ENCODE data around the gene RERE. TPM values are rescaled to one million over a fixed set of nuclear protein-coding genes. Genes with fewer than 3 reads are reported as not detected.

Gene RERE
- total RNA-seq, 1 experiment from 2014 or later, result 161 TPM

- TF ChIP-seq, protein P1, sequence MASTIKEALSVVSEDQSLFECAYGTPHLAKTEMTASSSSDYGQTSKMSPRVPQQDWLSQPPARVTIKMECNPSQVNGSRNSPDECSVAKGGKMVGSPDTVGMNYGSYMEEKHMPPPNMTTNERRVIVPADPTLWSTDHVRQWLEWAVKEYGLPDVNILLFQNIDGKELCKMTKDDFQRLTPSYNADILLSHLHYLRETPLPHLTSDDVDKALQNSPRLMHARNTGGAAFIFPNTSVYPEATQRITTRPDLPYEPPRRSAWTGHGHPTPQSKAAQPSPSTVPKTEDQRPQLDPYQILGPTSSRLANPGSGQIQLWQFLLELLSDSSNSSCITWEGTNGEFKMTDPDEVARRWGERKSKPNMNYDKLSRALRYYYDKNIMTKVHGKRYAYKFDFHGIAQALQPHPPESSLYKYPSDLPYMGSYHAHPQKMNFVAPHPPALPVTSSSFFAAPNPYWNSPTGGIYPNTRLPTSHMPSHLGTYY (CRISPR knock-in tag; IDR thresholded peaks at IDR 0.05), result no peak
- TF ChIP-seq IRF1 (CRISPR knock-in tag; IDR thresholded peaks at IDR 0.05), result no peak
- TF ChIP-seq NR1H2 (CRISPR knock-in tag; IDR thresholded peaks at IDR 0.05), result no peak
- TF ChIP-seq ZNF423 (CRISPR knock-in tag; IDR thresholded peaks at IDR 0.05), result no peak
- TF ChIP-seq NR2C2 (CRISPR knock-in tag; IDR thresholded peaks at IDR 0.05), result no peak
- TF ChIP-seq SMAD4 (CRISPR knock-in tag; IDR thresholded peaks at IDR 0.05), result no peak
- no peak for TF ChIP-seq TP53 (CRISPR knock-in tag; IDR thresholded peaks at IDR 0.05)
- no peak for TF ChIP-seq ZNF138 (CRISPR knock-in tag; conservative IDR thresholded peaks at IDR 0.05)
These were observed 238.5 kb downstream of the RERE start (continued) for GRCh38 chr1:8578936-8579335.

- Mint-ChIP-seq H3K27ac (peak overlapping the region; percentile 67; the same call in 1 of the 2 replicates), H3K4me3 (no peak overlapping the region), H3K36me3 (peaks cover 5% of the 10 kb centered on the region; the same call in 1 of the 2 replicates), H3K4me1 (peaks cover 34% of the 10 kb centered on the region), H3K27me3 (ENCODE audit: low read depth) (no peaks in the 10 kb centered on the region), H3K9me3 (no peaks in the 10 kb centered on the region)
- TF ChIP-seq MAX (CRISPR knock-in tag; IDR thresholded peaks at IDR 0.05) (no peak), NR3C1 (CRISPR knock-in tag; conservative IDR thresholded peaks at IDR 0.05; ENCODE audit: low read depth) (no peak), RORB (CRISPR knock-in tag; IDR thresholded peaks at IDR 0.05) (no peak), E2F1 (CRISPR knock-in tag; IDR thresholded peaks at IDR 0.05) (no peak), IRF1 (CRISPR knock-in tag; IDR thresholded peaks at IDR 0.05) (no peak), ZNF317 (CRISPR knock-in tag; IDR thresholded peaks at IDR 0.05; ENCODE audit: borderline replicate concordance, low read depth) (no peak), ZNF396 (CRISPR knock-in tag; IDR thresholded peaks at IDR 0.05; ENCODE audit: borderline replicate concordance) (no peak), NR2C2 (CRISPR knock-in tag; IDR thresholded peaks at IDR 0.05) (no peak), ZNF416 (CRISPR knock-in tag; IDR thresholded peaks at IDR 0.05) (no peak), ZNF532 (CRISPR knock-in tag; IDR thresholded peaks at IDR 0.05; ENCODE audit: borderline replicate concordance) (no peak)
- TF ChIP-seq, protein P2, sequence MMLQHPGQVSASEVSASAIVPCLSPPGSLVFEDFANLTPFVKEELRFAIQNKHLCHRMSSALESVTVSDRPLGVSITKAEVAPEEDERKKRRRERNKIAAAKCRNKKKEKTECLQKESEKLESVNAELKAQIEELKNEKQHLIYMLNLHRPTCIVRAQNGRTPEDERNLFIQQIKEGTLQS (CRISPR knock-in tag; conservative IDR thresholded peaks at IDR 0.05), result no peak
- DNase-seq (ENCODE audit: low spot score) (no peak), ATAC-seq (no peak)
- ChIA-PET CTCF (interaction anchor here (1.0 to 2.4 kb wide), 2 partner anchors 9 to 10 kb away, joined by 3 to 5 read pairs; no protein-coding TSS in a partner anchor), POLR2A (interaction anchor here (0.5 to 0.7 kb wide), 3 partner anchors 107 to 141 kb away, joined by 3 to 4 read pairs (median 3); no protein-coding TSS in a partner anchor)
These were observed 239.1 kb downstream of the RERE start for GRCh38 chr1:8578132-8578877.

All from WTC11 (cell line).